OCI-LY3 (cell line): ENCODE results near the gene CAMK2A.

Experiments used
- H2AFZ ChIP-seq: fragments of 200-600, 300-600 bp; shearing (Covaris generic); 2 replicates; pipeline ENCODE4 v1.6.0; 2014; ENCODE audit warnings: antibody characterized with exemption, low read depth, low read length
- H3K27ac ChIP-seq: fragments of 200-600, 300-600 bp; sonication (generic); 2 replicates; pipeline ENCODE4 v1.5.1; 2014; ENCODE audit warnings: mild to moderate bottlenecking, low read length, moderate library complexity, mixed read lengths
- H3K27me3 ChIP-seq: fragments of 200-600, 300-600 bp; sonication (generic); 2 replicates; pipeline ENCODE4 v1.6.1; 2014; ENCODE audit warnings: low read depth, low read length, mixed read lengths
- H3K36me3 ChIP-seq: fragments of 200-600, 300-600 bp; sonication (generic); replicated peaks from 2 replicates; pipeline ENCODE3; 2014; ENCODE audit warnings: low read depth, low read length, mixed read lengths
- H3K4me1 ChIP-seq: fragments of 300-600, 200-600 bp; sonication (generic); 2 replicates; pipeline ENCODE4 v1.6.1; 2014; ENCODE audit warnings: low read length, mixed read lengths
- H3K4me2 ChIP-seq: fragments of 200-600, 300-600 bp; sonication (generic); 2 replicates; pipeline ENCODE4 v1.6.1; 2014; ENCODE audit warnings: low read length, mixed read lengths
- H3K4me3 ChIP-seq: fragments of 300-600, 200-600 bp; sonication (generic); 2 replicates; pipeline ENCODE4 v1.5.1; 2014; ENCODE audit warnings: antibody characterized with exemption, mild to moderate bottlenecking, low read length, moderate library complexity
- H3K79me2 ChIP-seq: fragments of 300-600, 200-600 bp; shearing (Covaris generic); 2 replicates; pipeline ENCODE4 v1.6.1; 2014; ENCODE audit warnings: mild to moderate bottlenecking, low read length, mixed read lengths
- H3K9ac ChIP-seq: fragments of 300-600, 200-600 bp; shearing (Covaris generic); 2 replicates; pipeline ENCODE4 v1.6.0; 2014; ENCODE audit warnings: mild to moderate bottlenecking, low read length, moderate library complexity
- H3K9me3 ChIP-seq: fragments of 200-600, 300-600 bp; shearing (Covaris generic); 2 replicates; pipeline ENCODE4 v1.6.1; 2014; ENCODE audit warnings: low read length, mixed read lengths; ENCODE audit not compliant: insufficient read depth
- H4K20me1 ChIP-seq: fragments of 200-600, 300-600 bp; sonication (generic); 2 replicates; pipeline ENCODE4 v1.6.1; 2016; ENCODE audit warnings: low read length, mixed read lengths; ENCODE audit not compliant: insufficient read depth
- CTCF ChIP-seq: fragments of 200-600, 300-600 bp; sonication (generic); IDR thresholded peaks from 2 replicates; pipeline ENCODE4 v1.5.1; 2014; ENCODE audit warnings: antibody characterized with exemption, low read length, low read depth
- EZH2phosphoT487 ChIP-seq: fragments of 200-600 bp; shearing (Covaris generic); IDR thresholded peaks from 2 replicates; pipeline ENCODE4 v1.6.1; 2018; ENCODE audit warnings: antibody characterized with exemption, mixed run types, low read depth

CAMK2A gene

GRCh38 chr5:150323092-150323491 lies 33.5 kb upstream of the CAMK2A start:
- Histone ChIP-seq H3K4me1 (no peaks in the 10 kb centered on the region), H3K4me3 (no peak overlapping the region), H3K36me3 (no peaks in the 10 kb centered on the region), H3K27ac (no peak overlapping the region), H3K9me3 (no peaks in the 10 kb centered on the region), H4K20me1 (no peaks in the 10 kb centered on the region), H3K79me2 (no peaks in the 10 kb centered on the region), H3K4me2 (no peak overlapping the region), H3K27me3 (no peaks in the 10 kb centered on the region; the same call in 1 of the 2 replicates), H2AFZ (no peak overlapping the region), H3K9ac (no peak overlapping the region)
- TF ChIP-seq EZH2phosphoT487 (no peak), CTCF (no peak)

GRCh38 chr5:150322202-150322601 lies 32.6 kb upstream of the CAMK2A start:
- H3K4me2 ChIP-seq, result no peak overlapping the region
- H2AFZ ChIP-seq, result no peak overlapping the region
- no peaks in the 10 kb centered on the region for H4K20me1 ChIP-seq
- H3K4me1 ChIP-seq, result no peaks in the 10 kb centered on the region
- no peak overlapping the region for H3K4me3 ChIP-seq
- H3K79me2 ChIP-seq, result no peaks in the 10 kb centered on the region
- no peaks in the 10 kb centered on the region; the same call in 1 of the 2 replicates for H3K27me3 ChIP-seq
- no peak overlapping the region for H3K27ac ChIP-seq
- no peak overlapping the region for H3K9ac ChIP-seq
- no peak for TF ChIP-seq EZH2phosphoT487
- TF ChIP-seq CTCF, result no peak
- no peaks in the 10 kb centered on the region for H3K36me3 ChIP-seq
- no peaks in the 10 kb centered on the region for H3K9me3 ChIP-seq

DNA sequence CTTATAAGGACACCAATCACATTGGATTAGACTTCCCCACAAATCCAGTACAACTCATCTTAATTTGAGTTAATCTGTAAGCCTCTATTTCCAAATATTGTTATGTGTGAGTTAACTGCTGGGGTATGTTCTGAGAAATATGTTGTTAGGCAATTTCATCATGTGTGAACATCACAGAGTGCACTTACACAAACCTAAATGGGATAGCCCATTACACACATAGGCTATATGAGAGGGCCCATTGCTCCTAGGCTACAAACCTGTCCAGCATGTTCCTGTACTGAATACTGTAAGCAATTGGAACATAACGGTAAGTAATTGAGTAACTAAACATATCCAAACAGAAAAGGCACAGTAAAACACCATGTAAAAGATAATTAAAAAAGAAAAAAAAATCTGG lies 32.2 kb upstream of the CAMK2A start:
- H3K27me3 ChIP-seq, result no peaks in the 10 kb centered on the region
- H4K20me1 ChIP-seq, result no peaks in the 10 kb centered on the region
- H3K4me3 ChIP-seq, result no peak overlapping the region
- no peak overlapping the region for H3K27ac ChIP-seq
- no peaks in the 10 kb centered on the region for H3K79me2 ChIP-seq
- no peak overlapping the region for H2AFZ ChIP-seq
- no peaks in the 10 kb centered on the region for H3K36me3 ChIP-seq
- TF ChIP-seq CTCF (no peak), EZH2phosphoT487 (no peak)
- H3K4me2 ChIP-seq, result no peak overlapping the region
- no peaks in the 10 kb centered on the region for H3K9me3 ChIP-seq
- H3K4me1 ChIP-seq, result no peaks in the 10 kb centered on the region
- H3K9ac ChIP-seq, result no peak overlapping the region

DNA sequence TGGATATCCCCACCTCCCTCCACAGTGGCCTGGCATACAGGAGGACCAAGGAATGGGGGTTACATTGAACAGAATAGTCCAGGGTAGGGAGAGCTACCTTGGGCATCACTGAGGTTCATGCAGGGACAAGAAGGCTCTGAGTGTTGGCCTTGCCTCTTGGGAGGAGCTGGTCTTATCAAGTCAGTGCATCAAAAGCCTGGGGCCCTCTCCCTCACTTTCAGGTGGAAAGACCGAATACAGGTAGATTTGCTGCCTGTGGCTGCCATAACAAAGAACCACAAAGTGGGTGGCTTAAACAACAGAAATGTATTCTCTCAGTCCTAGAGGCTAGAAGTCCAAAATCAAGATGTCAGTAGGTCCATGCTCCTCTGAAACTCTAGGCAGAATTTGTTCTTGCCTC lies 31.6 kb upstream of the CAMK2A start:
- Histone ChIP-seq H2AFZ (no peak overlapping the region), H4K20me1 (no peaks in the 10 kb centered on the region), H3K9me3 (no peaks in the 10 kb centered on the region), H3K27ac (no peak overlapping the region), H3K79me2 (no peaks in the 10 kb centered on the region), H3K4me1 (no peaks in the 10 kb centered on the region), H3K4me2 (no peak overlapping the region), H3K36me3 (no peaks in the 10 kb centered on the region), H3K4me3 (no peak overlapping the region), H3K27me3 (no peaks in the 10 kb centered on the region), H3K9ac (no peak overlapping the region)
- TF ChIP-seq EZH2phosphoT487, result no peak
- TF ChIP-seq CTCF, result no peak
